GM21423 (cell line): Measurements from ENCODE around the gene DNAJC18.
"Not testable (repeated sequence)": the region's sequence is repeated elsewhere in the genome, so short reads cannot be mapped to it uniquely, and the experiment has no call there.

ENCODE experiments used
- ATAC-seq: cut with Tn5 transposase; IDR thresholded peaks from one replicate; pipeline ENCODE4 v1.9.1; 2021; ENCODE audit warnings: mild to moderate bottlenecking, moderate library complexity; ENCODE audit not compliant: unreplicated experiment

The DNAJC18 gene

GRCh38 chr5:139439013-139439903 is at the start of gene DNAJC18:
Gene DNAJC18 (minus strand): TSS chr5:139439525. CDS start chr5:139439445, 80 bp downstream.
- ATAC-seq: peak; percentile 90

GRCh38 chr5:139488260-139488659 is 48.9 kb upstream of the DNAJC18 start:
- no peak for ATAC-seq

GRCh38 chr5:139486201-139486600 is 46.9 kb upstream of the DNAJC18 start:
- no peak for ATAC-seq

- ATAC-seq: not testable (repeated sequence)
Measured at GRCh38 chr5:139482890-139483208, 43.5 kb upstream of the DNAJC18 start.

- ATAC-seq: peak; percentile 55
Measured at GRCh38 chr5:139482050-139482889, 42.9 kb upstream of the DNAJC18 start, which contains the start of gene STING1. Gene STING1 (minus strand): TSS chr5:139482758. CDS start chr5:139481704, 1,054 bp downstream.

GRCh38 chr5:139481580-139482049 is 42.3 kb upstream of the DNAJC18 start:
- peak; percentile 17 for ATAC-seq

GRCh38 chr5:139481122-139481533 is 41.8 kb upstream of the DNAJC18 start:
- no peak for ATAC-seq

GRCh38 chr5:139479729-139480128 is 40.4 kb upstream of the DNAJC18 start:
- ATAC-seq: not testable (repeated sequence)

GRCh38 chr5:139478657-139479423 is 39.5 kb upstream of the DNAJC18 start:
- not testable (repeated sequence) for ATAC-seq

- no peak for ATAC-seq
Measured at GRCh38 chr5:139475865-139476617, 36.7 kb upstream of the DNAJC18 start.

GRCh38 chr5:139474890-139475791 is 35.8 kb upstream of the DNAJC18 start:
- ATAC-seq: no peak

- ATAC-seq: no peak
Measured at GRCh38 chr5:139473565-139473964, 34.2 kb upstream of the DNAJC18 start.

GRCh38 chr5:139473105-139473504 is 33.8 kb upstream of the DNAJC18 start:
- no peak for ATAC-seq

GRCh38 chr5:139472386-139473030 is 33.2 kb upstream of the DNAJC18 start:
- ATAC-seq: no peak

GRCh38 chr5:139470821-139471300 is 31.5 kb upstream of the DNAJC18 start, which contains the start of gene SMIM33:
Gene SMIM33 (plus strand): TSS chr5:139471004. CDS start chr5:139471122, 118 bp downstream.
- no peak for ATAC-seq

GRCh38 chr5:139468421-139468931 is 29.2 kb upstream of the DNAJC18 start:
- ATAC-seq: no peak

- no peak for ATAC-seq
Measured at GRCh38 chr5:139462586-139463276, 23.4 kb upstream of the DNAJC18 start, which contains the start of gene ECSCR. Gene ECSCR (minus strand): TSS chr5:139462743. CDS start chr5:139462670, 73 bp downstream.
